Neuron (in vitro differentiated cells): ENCODE data around the gene INO80E.
A peak's percentile ranks its signal among the peaks of the same experiment; 100 is the strongest.
"Not testable (repeated sequence)": the region's sequence is repeated elsewhere in the genome, so short reads cannot be mapped to it uniquely, and the experiment has no call there.

ENCODE experiments used
- H2AFZ ChIP-seq: one replicate; pipeline ENCODE4 v1.6.1; 2013; ENCODE audit warnings: low read depth, mild to moderate bottlenecking, inconsistent platforms, low read length, moderate library complexity
- H3K27me3 ChIP-seq: one replicate; pipeline ENCODE4 v1.6.1; 2013; ENCODE audit warnings: low read length; ENCODE audit not compliant: insufficient read depth
- H3K36me3 ChIP-seq: one replicate; pipeline ENCODE4 v1.6.1; 2013; ENCODE audit warnings: low read length; ENCODE audit not compliant: insufficient read depth
- H3K4me1 ChIP-seq: one replicate; pipeline ENCODE4 v1.6.1; 2013; ENCODE audit warnings: low read length; ENCODE audit not compliant: insufficient read depth
- H3K4me3 ChIP-seq: 2 replicates; pipeline ENCODE4 v1.5.1; 2013; ENCODE audit warnings: mild to moderate bottlenecking, low read length, moderate library complexity
- H3K9me3 ChIP-seq: one replicate; pipeline ENCODE4 v1.6.1; 2013; ENCODE audit warnings: low read length

Gene INO80E

DNA sequence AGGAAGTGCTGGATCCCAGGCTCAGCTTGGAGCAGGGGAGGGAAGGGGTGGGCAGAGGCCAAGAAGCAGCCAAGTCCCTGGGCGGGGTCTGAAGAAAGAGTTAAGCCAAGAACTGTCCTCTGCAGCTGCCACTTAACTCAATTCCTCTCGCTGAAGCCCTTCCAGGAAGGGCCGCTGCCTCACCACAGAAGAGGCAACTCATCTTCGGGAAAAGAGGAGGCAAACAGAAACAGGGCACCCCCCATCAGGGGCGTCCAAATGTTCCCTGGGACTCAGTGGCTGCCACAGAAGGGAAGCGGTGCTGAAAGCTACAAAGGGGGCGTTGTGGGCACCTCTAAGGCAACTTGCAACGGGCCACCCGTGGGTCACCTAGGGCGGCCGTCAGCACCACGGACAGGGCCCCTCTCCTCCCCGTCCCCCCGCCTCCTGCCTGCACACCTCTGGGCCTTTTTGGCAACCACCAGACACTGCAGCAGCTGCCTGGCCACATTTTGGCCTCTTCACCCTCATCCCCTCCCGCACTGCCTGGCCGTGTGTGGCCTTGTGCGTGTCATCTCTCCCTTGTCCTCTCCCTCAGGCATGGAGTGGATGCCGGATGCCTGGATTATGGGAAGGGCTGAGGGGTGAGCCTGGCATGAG, 32.5 kb downstream of the INO80E start:
- Histone ChIP-seq H3K4me1 (peaks cover 17% of the 10 kb centered on the region), H2AFZ (no peak overlapping the region), H3K4me3 (no peak overlapping the region), H3K27me3 (peaks cover 12% of the 10 kb centered on the region), H3K9me3 (no peaks in the 10 kb centered on the region), H3K36me3 (no peaks in the 10 kb centered on the region)

DNA sequence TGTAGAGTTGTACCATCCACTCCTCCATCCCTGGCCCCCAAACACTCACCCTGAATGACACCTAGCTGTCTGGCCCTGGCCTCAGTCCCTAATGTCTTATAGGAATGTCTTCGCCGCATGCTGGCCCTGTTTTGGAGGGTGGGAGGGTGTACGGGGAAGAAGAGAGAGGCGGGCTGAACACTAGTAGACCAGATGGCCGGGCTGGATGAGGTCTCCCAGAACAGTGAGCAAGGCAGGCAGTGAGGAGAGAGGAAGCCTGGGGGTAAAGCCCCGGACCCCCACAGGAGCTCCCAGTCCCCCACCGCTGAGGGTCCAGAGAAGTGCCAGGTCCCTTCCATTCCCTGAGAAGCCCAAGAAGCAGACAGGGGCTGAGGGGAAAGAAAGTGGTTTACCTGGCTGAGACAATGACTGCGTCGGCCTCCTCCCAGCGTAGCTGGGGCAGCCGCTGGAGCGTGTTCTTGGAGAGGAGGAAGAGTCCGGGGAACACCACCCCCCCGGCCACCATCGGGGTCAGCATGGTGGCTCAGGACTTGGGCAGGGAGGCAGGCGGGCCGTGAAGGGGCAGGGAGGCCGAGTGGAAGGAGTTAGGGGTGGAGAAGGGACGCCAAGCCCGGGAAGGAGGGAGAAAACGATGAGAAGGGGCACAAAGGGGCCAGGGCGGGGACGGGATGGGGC, 34.1 kb downstream of the INO80E start:
- Histone ChIP-seq H3K36me3 (no peaks in the 10 kb centered on the region), H3K4me3 (peak overlapping the region; percentile 42), H3K9me3 (no peaks in the 10 kb centered on the region), H3K27me3 (peaks cover 12% of the 10 kb centered on the region), H2AFZ (peak overlapping the region; percentile 31), H3K4me1 (peaks cover 17% of the 10 kb centered on the region)

DNA sequence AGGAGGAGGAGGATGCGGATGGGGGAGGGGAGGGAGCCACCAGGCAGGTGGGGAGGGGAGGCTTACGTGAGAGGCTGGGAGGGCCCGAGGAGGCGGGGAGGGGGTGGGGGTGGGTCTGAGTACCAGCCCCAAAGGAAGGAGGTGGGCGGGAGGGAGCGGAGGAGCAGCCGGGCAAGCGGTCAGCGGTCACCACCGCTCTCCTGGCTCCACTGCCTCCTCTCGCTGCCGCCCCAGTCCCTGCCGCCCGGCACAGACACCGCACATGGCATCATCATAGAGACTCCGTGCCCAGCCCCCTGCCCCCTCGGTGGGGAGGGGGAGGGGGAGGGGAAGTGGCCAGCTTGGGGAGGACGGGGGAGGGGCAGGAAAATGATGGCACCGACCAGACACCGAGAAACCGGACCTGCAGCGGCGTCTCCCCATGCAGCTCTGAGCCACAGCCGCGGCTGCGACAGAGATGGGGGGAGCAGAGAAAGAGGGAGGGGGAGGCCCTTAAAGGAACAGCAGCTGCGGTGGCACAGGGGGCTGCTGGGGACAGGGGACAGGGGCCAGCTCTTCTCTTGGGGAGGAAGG, 34.9 kb downstream of the INO80E start, which contains the start of gene TLCD3B:
TLCD3B (minus strand) TSS at position 431 of the 573 bp plus-strand sequence. CDS start 744 bp downstream, outside the sequence.
- Histone ChIP-seq H3K36me3 (no peaks in the 10 kb centered on the region), H3K4me1 (peaks cover 17% of the 10 kb centered on the region), H2AFZ (peak within 1 kb of the TSS; percentile 35), H3K4me3 (peak within 1 kb of the TSS; percentile 42), H3K9me3 (no peaks in the 10 kb centered on the region), H3K27me3 (peaks cover 7% of the 10 kb centered on the region)

DNA sequence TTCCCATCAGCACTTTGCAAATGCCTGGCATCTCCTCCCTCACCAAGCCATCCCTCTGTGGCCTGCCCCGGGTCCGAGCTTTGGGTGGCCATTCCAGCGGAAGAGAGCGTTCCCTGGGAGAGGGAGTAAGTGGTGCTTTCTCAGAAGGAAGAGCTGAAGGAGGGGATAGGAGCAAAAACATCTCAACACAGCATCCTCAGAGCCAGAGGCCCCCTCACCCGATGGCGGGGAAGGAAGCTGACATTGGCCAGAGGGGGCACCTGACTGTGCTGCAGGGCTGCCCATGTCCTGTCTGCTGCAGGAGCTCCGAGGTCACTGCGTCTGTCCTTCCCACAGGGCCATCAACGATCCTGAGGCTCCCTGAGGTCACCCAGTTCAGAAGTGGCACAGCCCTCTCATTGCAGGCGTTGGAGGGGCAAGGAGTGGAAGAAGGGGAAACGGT, 35.5 kb downstream of the INO80E start:
- Histone ChIP-seq H3K36me3 (no peaks in the 10 kb centered on the region), H2AFZ (peak overlapping the region; percentile 35), H3K27me3 (peaks cover 7% of the 10 kb centered on the region), H3K4me3 (peak overlapping the region; percentile 42), H3K9me3 (no peaks in the 10 kb centered on the region), H3K4me1 (peaks cover 17% of the 10 kb centered on the region)

DNA sequence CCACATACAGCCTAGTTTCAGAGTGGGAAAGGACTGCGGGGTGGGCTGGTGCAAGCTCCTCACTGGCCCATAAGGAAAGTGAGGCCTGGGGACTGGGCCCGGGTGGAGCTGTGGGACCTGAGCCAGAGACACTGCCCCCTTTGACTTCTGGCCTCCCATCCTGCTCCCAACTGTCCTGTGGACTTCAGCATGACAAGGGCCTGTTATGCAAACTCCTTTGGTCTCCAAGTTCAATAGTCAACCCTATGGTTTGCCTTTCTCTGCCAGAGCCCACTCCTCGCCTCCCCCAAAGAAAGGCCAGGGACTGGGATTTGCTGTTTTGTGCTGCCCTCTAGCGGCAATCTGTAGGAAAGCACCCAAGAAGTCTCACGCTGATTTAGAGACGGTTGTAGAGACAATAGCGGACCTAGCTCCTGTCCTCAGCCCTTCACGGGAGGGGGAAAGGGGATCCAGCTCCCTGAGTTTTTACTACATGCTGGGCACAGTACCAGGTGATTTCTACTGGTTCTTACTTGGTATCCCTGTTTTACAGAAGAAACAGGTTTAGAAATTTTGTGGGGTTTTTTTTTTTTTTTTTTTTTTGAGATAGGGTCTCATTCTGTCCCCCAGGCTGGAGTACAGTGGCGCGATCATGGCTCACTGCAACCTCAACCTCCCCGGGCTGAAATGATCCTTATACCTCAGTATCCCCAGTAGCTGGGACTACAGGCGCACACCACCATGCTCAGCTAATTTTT, 36.2 kb downstream of the INO80E start:
- Histone ChIP-seq H3K36me3 (no peaks in the 10 kb centered on the region), H3K27me3 (peaks cover 7% of the 10 kb centered on the region), H2AFZ (no peak overlapping the region), H3K9me3 (no peaks in the 10 kb centered on the region), H3K4me1 (peaks cover 17% of the 10 kb centered on the region), H3K4me3 (no peak overlapping the region)

DNA sequence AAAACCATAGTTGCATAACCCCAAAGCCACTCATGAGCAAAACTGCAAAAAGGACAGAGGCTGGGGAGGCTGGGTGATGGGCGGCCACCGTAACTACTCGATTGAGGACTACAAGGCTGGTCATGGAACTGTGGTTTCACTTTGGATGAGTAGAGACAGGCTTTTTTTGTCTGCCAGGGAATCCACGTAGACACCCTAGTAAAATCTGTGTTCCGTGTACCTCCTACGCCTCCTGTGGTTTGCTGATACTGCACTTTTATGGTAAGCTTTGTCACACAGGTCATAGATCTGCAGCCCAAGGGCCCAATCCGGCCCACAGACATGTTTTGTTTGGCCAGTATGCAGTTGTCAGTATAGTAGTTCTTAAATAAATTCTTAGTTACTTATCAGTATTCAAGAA, 37.2 kb downstream of the INO80E start:
- H3K4me1 ChIP-seq = peaks cover 17% of the 10 kb centered on the region
- no peak overlapping the region for H3K4me3 ChIP-seq
- no peaks in the 10 kb centered on the region for H3K36me3 ChIP-seq
- H3K27me3 ChIP-seq = peaks cover 7% of the 10 kb centered on the region
- H3K9me3 ChIP-seq = no peaks in the 10 kb centered on the region
- H2AFZ ChIP-seq = no peak overlapping the region

DNA sequence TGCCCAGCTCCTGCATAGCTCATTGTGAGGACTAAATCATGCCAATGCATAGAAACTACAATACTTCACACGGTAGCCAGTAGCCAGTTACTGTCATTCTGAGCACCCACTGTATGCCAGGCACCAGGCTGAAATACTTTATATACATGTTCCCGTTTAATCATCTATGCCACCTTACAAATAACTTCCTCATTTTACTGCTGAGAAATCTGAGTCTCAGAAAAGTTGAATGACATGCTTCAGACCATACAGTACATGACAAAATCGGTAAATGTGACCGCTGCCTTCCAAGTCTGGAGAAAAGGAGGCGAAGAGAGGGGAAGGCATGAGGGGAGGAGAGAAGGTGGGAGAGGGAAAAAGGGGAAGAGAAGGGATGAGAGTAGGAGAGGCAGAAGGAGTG, 44.2 kb downstream of the INO80E start:
- no peaks in the 10 kb centered on the region for H3K9me3 ChIP-seq
- no peak overlapping the region for H2AFZ ChIP-seq
- no peaks in the 10 kb centered on the region for H3K36me3 ChIP-seq
- no peak overlapping the region for H3K4me3 ChIP-seq
- no peaks in the 10 kb centered on the region for H3K27me3 ChIP-seq
- H3K4me1 ChIP-seq = no peaks in the 10 kb centered on the region

DNA sequence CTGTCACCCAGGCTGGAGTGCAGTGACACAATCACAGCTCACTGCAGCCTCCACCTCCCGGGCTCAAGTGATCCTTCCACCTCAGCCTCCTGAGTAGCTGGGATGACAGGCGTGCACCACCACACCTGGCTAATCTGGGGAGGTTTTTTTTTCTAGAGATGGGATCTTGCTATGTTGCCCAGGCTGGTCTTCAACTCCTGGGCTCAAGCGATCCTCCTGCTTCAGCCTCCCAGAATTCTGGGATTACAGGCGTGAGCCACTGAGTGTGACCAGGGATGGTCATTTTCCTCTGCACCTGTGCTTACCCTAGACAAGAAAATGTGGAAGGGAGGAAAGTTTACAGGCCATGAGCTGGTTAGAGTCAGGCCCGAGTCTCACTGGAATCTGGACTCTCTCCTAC, 44.6 kb downstream of the INO80E start:
- H3K27me3 ChIP-seq, H3K4me3 ChIP-seq, H3K9me3 ChIP-seq, H3K4me1 ChIP-seq, H3K36me3 ChIP-seq, H2AFZ ChIP-seq: not testable (repeated sequence)

DNA sequence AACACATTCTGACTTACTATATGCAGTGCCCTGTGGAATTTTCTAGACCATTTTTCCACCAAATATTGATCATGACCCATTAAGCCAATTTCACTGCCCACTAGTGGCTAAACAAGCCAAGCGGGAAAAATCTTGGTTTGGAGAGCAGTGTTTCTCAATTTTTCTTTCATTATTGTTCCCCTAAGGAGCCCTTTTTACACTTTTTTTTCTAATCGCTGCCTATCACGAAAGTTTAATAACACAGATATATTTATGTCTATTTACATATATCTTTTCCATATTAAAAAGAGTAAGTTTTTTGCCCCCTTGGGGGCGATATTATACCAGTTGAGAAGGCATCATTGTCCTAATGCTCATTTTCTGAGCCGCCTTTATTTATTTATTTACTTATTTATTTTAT, 45.8 kb downstream of the INO80E start:
- Histone ChIP-seq H3K9me3 (no peaks in the 10 kb centered on the region), H2AFZ (no peak overlapping the region), H3K4me3 (no peak overlapping the region), H3K27me3 (no peaks in the 10 kb centered on the region), H3K36me3 (no peaks in the 10 kb centered on the region), H3K4me1 (no peaks in the 10 kb centered on the region)

DNA sequence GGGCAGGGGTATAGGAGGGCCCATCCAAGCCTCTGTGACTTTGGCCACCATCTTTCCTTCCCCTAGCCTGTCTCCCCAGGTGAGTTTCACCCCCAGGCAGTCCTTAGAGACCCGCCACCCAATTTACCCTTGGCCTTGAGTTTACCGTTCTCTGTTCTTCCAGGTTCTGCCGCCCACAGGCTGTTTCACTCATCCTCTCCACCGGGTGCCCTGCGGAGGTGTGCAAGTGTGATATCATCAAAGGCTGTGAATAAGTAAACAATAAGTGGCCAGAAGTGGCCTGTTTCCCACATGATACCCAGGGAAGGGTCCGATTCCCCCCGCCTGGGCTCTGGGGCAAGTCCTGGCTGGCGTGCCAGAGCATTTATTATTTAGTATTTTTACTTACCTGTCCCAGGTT, 50.1 kb downstream of the INO80E start:
- no peaks in the 10 kb centered on the region for H3K36me3 ChIP-seq
- H3K9me3 ChIP-seq = no peaks in the 10 kb centered on the region
- no peaks in the 10 kb centered on the region for H3K27me3 ChIP-seq
- H3K4me1 ChIP-seq = no peaks in the 10 kb centered on the region
- no peak overlapping the region for H3K4me3 ChIP-seq
- no peak overlapping the region for H2AFZ ChIP-seq

DNA sequence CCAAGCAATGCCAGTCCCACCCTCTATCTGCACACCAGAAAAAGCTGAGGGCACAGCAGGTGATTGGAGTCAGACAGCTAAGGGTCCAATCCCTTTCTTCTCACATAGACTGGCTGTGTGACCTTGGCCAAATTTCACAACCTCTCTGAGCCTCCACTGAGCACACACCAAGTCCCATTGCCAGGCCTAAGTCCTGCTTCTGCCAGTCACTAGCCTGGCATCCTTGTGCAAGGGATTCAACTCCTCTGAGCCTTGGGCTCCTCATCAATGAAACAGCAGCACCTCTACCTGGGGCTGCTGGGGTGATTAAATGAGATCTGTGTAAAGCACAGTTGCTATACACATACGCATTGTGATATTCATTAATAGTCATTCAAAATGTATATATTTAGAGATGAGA, 50.5 kb downstream of the INO80E start:
- no peak overlapping the region for H2AFZ ChIP-seq
- H3K4me1 ChIP-seq = no peaks in the 10 kb centered on the region
- no peaks in the 10 kb centered on the region for H3K36me3 ChIP-seq
- no peak overlapping the region for H3K4me3 ChIP-seq
- no peaks in the 10 kb centered on the region for H3K27me3 ChIP-seq
- H3K9me3 ChIP-seq = no peaks in the 10 kb centered on the region

DNA sequence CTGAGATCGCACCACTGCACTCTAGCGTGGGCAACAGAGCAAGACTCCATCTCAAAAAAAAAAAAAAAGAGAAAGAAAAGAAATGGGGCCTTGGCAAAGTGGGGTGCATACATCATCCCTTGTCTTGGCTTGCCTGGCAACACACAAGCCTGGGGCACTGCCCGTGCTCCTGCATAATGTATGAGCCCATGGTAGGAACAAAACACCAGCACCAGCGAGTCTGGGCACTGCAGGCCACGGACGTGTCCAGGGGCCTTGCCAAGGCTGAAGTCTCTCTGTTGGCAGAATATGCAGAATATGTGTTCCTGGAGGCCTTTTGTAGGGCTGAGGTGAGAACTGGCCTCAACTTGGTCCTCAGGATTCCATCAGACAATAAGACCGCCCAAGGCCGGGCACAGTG, 53.8 kb downstream of the INO80E start:
- Histone ChIP-seq H3K27me3 (no peaks in the 10 kb centered on the region), H3K4me3 (no peak overlapping the region), H3K4me1 (peaks cover 8% of the 10 kb centered on the region), H2AFZ (no peak overlapping the region), H3K36me3 (no peaks in the 10 kb centered on the region), H3K9me3 (no peaks in the 10 kb centered on the region)

DNA sequence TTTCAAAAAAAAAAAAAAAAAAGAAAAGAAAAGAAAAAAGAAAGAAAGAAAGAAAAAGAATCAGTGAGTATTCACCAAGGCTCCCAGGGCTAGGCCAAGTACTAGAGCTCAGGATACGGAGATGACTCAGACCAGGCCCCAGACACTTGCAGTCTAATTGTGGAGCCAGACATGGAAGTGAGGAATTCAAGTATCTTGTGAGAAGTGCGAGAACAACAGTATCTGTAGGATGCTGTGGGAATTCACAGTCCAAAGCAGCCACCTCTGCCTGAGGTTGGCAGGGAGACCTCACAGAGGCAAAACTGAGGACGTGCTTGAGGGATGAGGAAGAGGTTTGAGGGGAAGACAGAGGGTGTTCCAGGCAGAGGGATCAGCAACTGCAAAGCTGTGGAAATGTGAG, 55.5 kb downstream of the INO80E start:
- H3K27me3 ChIP-seq = no peaks in the 10 kb centered on the region
- H3K36me3 ChIP-seq = peaks cover 2% of the 10 kb centered on the region
- H3K4me3 ChIP-seq = no peak overlapping the region
- H2AFZ ChIP-seq = no peak overlapping the region
- no peaks in the 10 kb centered on the region for H3K9me3 ChIP-seq
- H3K4me1 ChIP-seq = peaks cover 8% of the 10 kb centered on the region
